Kidney (tissue), 14 donors: ENCODE data around the gene PLN. TPM values are rescaled to one million over a fixed set of nuclear protein-coding genes. Genes with fewer than 3 reads are reported as not detected.

ENCODE experiments used
- DNase-seq, 5 donors: peaks; one replicate each; pipeline ENCODE4 v3.0.0-alpha.2; 2013 to 2020
- FAIRE-seq: peaks from 2 replicates; lab custom pipeline; 2012; peaks lifted over from hg19 to GRCh38; lab: Jason Lieb, UNC
- H3K27ac ChIP-seq, 2 donors: one replicate each; pipeline ENCODE4 v1.7.0; 2013; ENCODE audit warnings: low read depth in 2 of 2, low read length in 2 of 2, inconsistent platforms in 1 of 2
- H3K27me3 ChIP-seq: one replicate; pipeline ENCODE4 v1.7.1; 2013; ENCODE audit warnings: low read length, inconsistent platforms; ENCODE audit not compliant: control insufficient read depth, insufficient read depth
- H3K36me3 ChIP-seq, 3 donors: one replicate each; pipeline versions ENCODE4 v1.7.0 to v1.7.1; 2013; ENCODE audit warnings: low read length in 3 of 3, control low read depth in 1 of 3, inconsistent platforms in 1 of 3; ENCODE audit not compliant: insufficient read depth in 3 of 3, control insufficient read depth in 2 of 3
- H3K4me1 ChIP-seq, 3 donors: one replicate each; pipeline versions ENCODE4 v1.7.0 to v1.7.1; 2013; ENCODE audit warnings: low read length in 3 of 3, inconsistent platforms in 1 of 3, low read depth in 1 of 3; ENCODE audit not compliant: control insufficient read depth in 2 of 3, insufficient read depth in 2 of 3
- H3K4me3 ChIP-seq, 3 donors: one replicate each; pipeline versions ENCODE4 v1.7.0 to v1.8.1; 2013; ENCODE audit warnings: low read length in 3 of 3, control low read depth in 1 of 3, inconsistent platforms in 1 of 3
- H3K9ac ChIP-seq, 3 donors: one replicate each; pipeline versions ENCODE4 v1.7.0 to v1.7.1; 2013; ENCODE audit warnings: low read length in 3 of 3, control low read depth in 1 of 3, inconsistent platforms in 1 of 3
- H3K9me3 ChIP-seq, 3 donors: one replicate each; pipeline versions ENCODE4 v1.7.0 to v1.7.1; 2013; ENCODE audit warnings: low read length in 3 of 3, control low read depth in 1 of 3, inconsistent platforms in 1 of 3; ENCODE audit not compliant: control insufficient read depth in 2 of 3, insufficient read depth in 1 of 3
- CTCF ChIP-seq: IDR thresholded peaks from 3 replicates; pipeline ENCODE4 v1.5.1; 2012; ENCODE audit warnings: mild to moderate bottlenecking, moderate library complexity, borderline replicate concordance; ENCODE audit not compliant: insufficient read depth; ENCODE audit errors: extremely low read depth
- intact Hi-C: fragments of 100-400 bp; cut with DNase I; formaldehyde crosslinking; loops from one replicate; pipeline ENCODE4 v1.11.1; 2022
- polyA plus RNA-seq: library from polyadenylated mRNA; stranded (reverse); fragments of 350-450 nt; fragmentation: Illumina TruSeq; extraction: RNeasy Lipid Tissue Mini Kit (QIAGEN cat#74804); gene quantifications from one replicate; pipeline ENCODE4 v1.2.3, GENCODE V29; 2014; ENCODE audit warnings: low read depth, low replicate concordance; ENCODE audit not compliant: insufficient read depth
- total RNA-seq: library from RNA; stranded (reverse); fragmentation: NEBNext Ultra II Directional; extraction: Animal tissue kit (Norgen Biotek cat#: 25700); gene quantifications from one replicate; pipeline ENCODE4 v1.2.1, GENCODE V29; 2021
- donor health status: control.
- donor health status: control.
- donor health status: control.
- donor health status: control.
- donor health status: control.
- donor health status: DM: yes; HTN: yes; CAD: no.
- donor health status: Normal renal cell carcinoma (clear cell type).

PLN gene
- total and polyA plus RNA-seq, 2 donors from 2014 or later: 22.7 to 47.2 TPM

- no peak for FAIRE-seq
- Histone ChIP-seq H3K4me1 (peaks cover 0 to 2% (median 0%) of the 10 kb centered on the region in 3 donors), H3K9me3 (no peaks in the 10 kb centered on the region), H3K27ac (no peak overlapping the region), H3K36me3 (no peaks in the 10 kb centered on the region), H3K27me3 (no peaks in the 10 kb centered on the region), H3K4me3 (no peak overlapping the region), H3K9ac (no peak overlapping the region)
- DNase-seq: no peak
- no peak for TF ChIP-seq CTCF
- intact Hi-C loops: no loop called here
These were observed 50.2 kb downstream of the PLN start for GRCh38 chr6:118598324-118598723.

- Histone ChIP-seq H3K27me3 (no peaks in the 10 kb centered on the region), H3K4me3 (no peak overlapping the region), H3K9ac (no peak overlapping the region), H3K4me1 (no peaks in the 10 kb centered on the region), H3K27ac (no peak overlapping the region), H3K9me3 (no peaks in the 10 kb centered on the region), H3K36me3 (no peaks in the 10 kb centered on the region)
- DNase-seq (no peak), FAIRE-seq (no peak)
- intact Hi-C loops: no loop called here
- TF ChIP-seq CTCF: no peak
These were observed 54.2 kb downstream of the PLN start for GRCh38 chr6:118602300-118602699.

- Histone ChIP-seq H3K36me3 (no peaks in the 10 kb centered on the region), H3K4me1 (no peaks in the 10 kb centered on the region), H3K27me3 (no peaks in the 10 kb centered on the region), H3K27ac (no peak overlapping the region), H3K4me3 (no peak overlapping the region), H3K9ac (no peak overlapping the region), H3K9me3 (no peaks in the 10 kb centered on the region)
- DNase-seq: no peak
- no peak for TF ChIP-seq CTCF
- intact Hi-C loops: no loop called here
- FAIRE-seq: no peak
These were observed 55.3 kb downstream of the PLN start for GRCh38 chr6:118603372-118603771.

GRCh38 chr6:118606268-118606667 is 58.2 kb downstream of the PLN start:
- FAIRE-seq (no peak), DNase-seq (no peak)
- no peaks in the 10 kb centered on the region for H3K4me1 ChIP-seq
- H3K27ac ChIP-seq: no peak overlapping the region
- no peak overlapping the region for H3K4me3 ChIP-seq
- H3K9ac ChIP-seq: no peak overlapping the region
- TF ChIP-seq CTCF: no peak
- intact Hi-C loops: no loop called here
- H3K9me3 ChIP-seq: no peaks in the 10 kb centered on the region
- no peaks in the 10 kb centered on the region for H3K36me3 ChIP-seq
- H3K27me3 ChIP-seq: no peaks in the 10 kb centered on the region
